H1 (cell line): Measurements from ENCODE around the gene L3MBTL2. TPM values are rescaled to one million over a fixed set of nuclear protein-coding genes. Genes with fewer than 3 reads are reported as not detected.

Source experiments
- CTCF ChIA-PET: fragments of 300-600 bp; sonication (Branson Sonifier 250); formaldehyde crosslinking; loops from one replicate; lab custom pipeline; 2021; ENCODE audit not compliant: partially characterized antibody; lab: Charles Lee
- POLR2A ChIA-PET: fragments of 300-600 bp; sonication (Branson Sonifier 250); formaldehyde crosslinking; loops from one replicate; lab custom pipeline; 2021; ENCODE audit warnings: inconsistent platforms; ENCODE audit not compliant: partially characterized antibody; lab: Charles Lee
- DNase-seq, 2 experiments: peaks; one replicate each; pipeline versions ENCODE4 v3.0.0 to v3.0.0-alpha.2; 2010 to 2022; ENCODE audit warnings: low spot score in 2 of 2, low read depth in 1 of 2, mixed read lengths in 1 of 2
- FAIRE-seq: peaks from 2 replicates; lab custom pipeline; 2011; peaks lifted over from hg19 to GRCh38; lab: Jason Lieb, UNC
- H2AFZ ChIP-seq: 2 replicates; pipeline ENCODE4 v1.8.1; 2012; ENCODE audit warnings: low read length, inconsistent platforms
- H2AK5ac ChIP-seq: 2 replicates; pipeline ENCODE4 v1.6.1; 2013; ENCODE audit warnings: low read depth, low read length
- H2BK120ac ChIP-seq: replicated peaks from 2 replicates; pipeline ENCODE3; 2013; ENCODE audit warnings: low read depth, low read length, inconsistent platforms
- H2BK12ac ChIP-seq: 2 replicates; pipeline ENCODE4 v1.6.1; 2013; ENCODE audit warnings: low read depth, low read length
- H2BK15ac ChIP-seq: 2 replicates; pipeline ENCODE4 v1.6.1; 2013; ENCODE audit warnings: low read length
- H2BK20ac ChIP-seq: 2 replicates; pipeline ENCODE4 v1.6.1; 2013; ENCODE audit warnings: low read length
- H2BK5ac ChIP-seq: 2 replicates; pipeline ENCODE4 v1.6.1; 2013; ENCODE audit warnings: low read depth, low read length
- H3K14ac ChIP-seq: 2 replicates; pipeline ENCODE4 v1.6.1; 2013; ENCODE audit warnings: inconsistent platforms; ENCODE audit not compliant: insufficient read length
- H3K18ac ChIP-seq: 2 replicates; pipeline ENCODE4 v1.6.1; 2013; ENCODE audit warnings: low read length; ENCODE audit errors: extremely low read depth
- H3K23ac ChIP-seq: 2 replicates; pipeline ENCODE4 v1.6.1; 2013; ENCODE audit warnings: inconsistent platforms; ENCODE audit not compliant: insufficient read length
- H3K23me2 ChIP-seq: 2 replicates; pipeline ENCODE4 v1.6.1; 2013; ENCODE audit warnings: low read depth, low read length
- H3K27ac ChIP-seq: 2 replicates; pipeline ENCODE4 v1.6.1; 2011; ENCODE audit warnings: low read depth, low read length, inconsistent platforms
- H3K27me3 ChIP-seq, 4 experiments: replicated peaks in 1 of 4; 1 replicate in 1 of 4; 2 replicates in 3 of 4; pipeline versions ENCODE4 v1.6.1 to v1.8.1; 2011 to 2013; ENCODE audit warnings: low read length in 3 of 4, mild to moderate bottlenecking in 3 of 4, inconsistent platforms in 2 of 4, mixed read lengths in 2 of 4, moderate library complexity in 1 of 4; ENCODE audit not compliant: control insufficient read depth in 3 of 4, insufficient read depth in 3 of 4; ENCODE audit errors: extremely low read depth in 1 of 4
- H3K36me3 ChIP-seq, 4 experiments: 2 replicates each; pipeline versions ENCODE4 v1.6.1 to v1.8.1; 2011 to 2013; ENCODE audit warnings: mild to moderate bottlenecking in 4 of 4, low read length in 3 of 4, moderate library complexity in 2 of 4, control low read depth in 1 of 4, inconsistent platforms in 1 of 4; ENCODE audit not compliant: insufficient read depth in 4 of 4, control insufficient read depth in 2 of 4
- H3K4ac ChIP-seq: replicated peaks from 2 replicates; pipeline ENCODE3; 2013; ENCODE audit warnings: low read length, low read depth, mixed read lengths, inconsistent platforms; ENCODE audit not compliant: insufficient read length
- H3K4me1 ChIP-seq, 4 experiments: replicated peaks in 1 of 4; 1 replicate in 1 of 4; 2 replicates in 3 of 4; pipeline versions ENCODE4 v1.6.1 to v1.8.1; 2011 to 2013; ENCODE audit warnings: low read length in 3 of 4, inconsistent platforms in 2 of 4, mixed read lengths in 1 of 4; ENCODE audit not compliant: insufficient read depth in 4 of 4, control insufficient read depth in 3 of 4
- H3K4me2 ChIP-seq, 2 experiments: 2 replicates each; pipeline versions ENCODE4 v1.6.1 to v1.8.1; 2011 to 2013; ENCODE audit warnings: low read depth in 2 of 2, low read length in 2 of 2, control low read depth in 1 of 2, inconsistent platforms in 1 of 2, mild to moderate bottlenecking in 1 of 2; ENCODE audit not compliant: insufficient read depth in 1 of 2
- H3K4me3 ChIP-seq, 4 experiments: fragments of 200-600, 300-600 bp in 1 of 4; sonication (generic), shearing (Covaris generic), sonication (Bioruptor Twin) in 1 of 4; 2 replicates each; pipeline versions ENCODE4 v1.5.1 to v1.8.1; 2011 to 2016; ENCODE audit warnings: low read length in 4 of 4, low read depth in 3 of 4, control low read depth in 2 of 4, inconsistent platforms in 2 of 4, mild to moderate bottlenecking in 2 of 4, mixed read lengths in 1 of 4, moderate library complexity in 1 of 4; ENCODE audit not compliant: insufficient read depth in 2 of 4; ENCODE audit errors: extremely low read depth in 1 of 4
- H3K56ac ChIP-seq: replicated peaks from 2 replicates; pipeline ENCODE3; 2013; ENCODE audit warnings: low read depth, mild to moderate bottlenecking, mixed read lengths, low read length, inconsistent platforms; ENCODE audit not compliant: insufficient read length
- H3K79me1 ChIP-seq: 2 replicates; pipeline ENCODE4 v1.6.1; 2013; ENCODE audit warnings: low read depth, low read length, control low read depth
- H3K79me2 ChIP-seq, 2 experiments: 2 replicates each; pipeline versions ENCODE4 v1.6.1 to v1.8.1; 2012 to 2013; ENCODE audit warnings: low read length in 2 of 2, mild to moderate bottlenecking in 2 of 2, inconsistent platforms in 1 of 2; ENCODE audit not compliant: insufficient read depth in 2 of 2, control insufficient read depth in 1 of 2
- H3K9ac ChIP-seq, 4 experiments: replicated peaks in 1 of 4; 1 replicate in 1 of 4; 2 replicates in 3 of 4; pipeline versions ENCODE4 v1.6.1 to v1.8.1; 2011 to 2013; ENCODE audit warnings: low read depth in 3 of 4, low read length in 3 of 4, control low read depth in 2 of 4, mild to moderate bottlenecking in 2 of 4, moderate library complexity in 2 of 4, inconsistent platforms in 1 of 4; ENCODE audit errors: extremely low read depth in 1 of 4
- H3K9me3 ChIP-seq, 2 experiments: 2 replicates each; pipeline versions ENCODE4 v1.6.1 to v1.8.1; 2012 to 2013; ENCODE audit warnings: mild to moderate bottlenecking in 2 of 2, moderate library complexity in 2 of 2, control low read depth in 1 of 2, inconsistent platforms in 1 of 2, low read depth in 1 of 2, low read length in 1 of 2, mixed read lengths in 1 of 2; ENCODE audit not compliant: insufficient read depth in 2 of 2
- H4K20me1 ChIP-seq, 2 experiments: replicated peaks in 1 of 2; 2 replicates each; pipeline versions ENCODE3 to v1.8.1; 2011 to 2013; ENCODE audit warnings: inconsistent platforms in 2 of 2, low read length in 2 of 2, mild to moderate bottlenecking in 1 of 2; ENCODE audit not compliant: insufficient read depth in 2 of 2, control insufficient read depth in 1 of 2
- H4K5ac ChIP-seq: 2 replicates; pipeline ENCODE4 v1.6.1; 2013; ENCODE audit warnings: low read length, low read depth, mixed read lengths, inconsistent platforms; ENCODE audit not compliant: insufficient read length
- H4K8ac ChIP-seq: 2 replicates; pipeline ENCODE4 v1.8.0; 2013; ENCODE audit warnings: mild to moderate bottlenecking, moderate library complexity, low read length, inconsistent platforms; ENCODE audit not compliant: insufficient read depth; ENCODE audit errors: extremely low read depth
- H4K91ac ChIP-seq: replicated peaks from 2 replicates; pipeline ENCODE3; 2013; ENCODE audit warnings: low read length, mixed read lengths, inconsistent platforms; ENCODE audit not compliant: insufficient read length
- EGR1 ChIP-seq: IDR thresholded peaks from 2 replicates; pipeline ENCODE4 v1.6.1; 2011; ENCODE audit warnings: low read depth, low read length, borderline replicate concordance
- WGBS, 2 experiments: shearing (Covaris generic) in 1 of 2; methylation state at CpG; one replicate each; pipeline versions ENCODE4 v1.1.6 to v1.1.7; 2013 to 2015; ENCODE audit warnings: low lambda C conversion rate in 2 of 2, mixed read lengths in 2 of 2, inconsistent platforms in 1 of 2, low coverage in 1 of 2, missing lambda C conversion rate in 1 of 2; ENCODE audit not compliant: insufficient replicate concordance in 2 of 2, insufficient coverage in 1 of 2, insufficient read length in 1 of 2; ENCODE audit errors: extremely low coverage in 1 of 2, missing lambda C conversion rate in 1 of 2; 5-methylcytosine and 5-hydroxymethylcytosine counted together
- microRNA-seq, 2 experiments: library from miRNA; unstranded; fragments of <30 nt; microRNA quantifications; one replicate each; pipeline versions ENCODE4 to v1.2.0, GENCODE V29; 2016 to 2020; ENCODE audit warnings: borderline microRNAs expressed in 2 of 2, borderline number of aligned reads in 2 of 2, borderline replicate concordance in 1 of 2
- polyA plus RNA-seq, 7 experiments: library from polyadenylated mRNA; depleted of rRNA in 3 of 7; stranded (reverse) in 5 of 7; unstranded in 2 of 7; fragments of >200 nt in 5 of 7; fragments of 200-250 nt in 2 of 7; gene quantifications; 1 replicate in 5 of 7; 2 replicates in 1 of 7; 4 replicates in 1 of 7; pipeline versions ENCODE4 v1.2.1 to v1.2.3, GENCODE V29; 2011 to 2013; ENCODE audit warnings: missing spikeins in 2 of 7, mixed read lengths in 2 of 7
- small RNA-seq: library from polyadenylated mRNA; stranded (forward); fragments of <200 nt; extraction: miRNeasy Mini kit (QIAGEN cat#:217004); gene quantifications from one replicate; pipeline ENCODE3, GENCODE V24; 2013; ENCODE audit not compliant: insufficient read depth
- total RNA-seq: library from RNA; stranded (reverse); fragmentation: NEBNext Ultra II Directional; extraction: Animal tissue kit (Norgen Biotek cat#: 25700); gene quantifications from 2 replicates; pipeline ENCODE4 v1.2.1, GENCODE V29; 2021

Gene L3MBTL2
- total and polyA plus RNA-seq, 2 of the 8 experiments (the other 6 are each of a cell fraction or from before 2014, with no cell fraction given), result 23.9 to 24.9 TPM

- no peak overlapping the region for H2BK20ac ChIP-seq
- no peak overlapping the region for H3K9ac ChIP-seq
- no peak for TF ChIP-seq EGR1
- H3K4ac ChIP-seq, result no peak overlapping the region
- no peak overlapping the region; the same call in 1 of the 2 replicates for H4K8ac ChIP-seq
- H3K14ac ChIP-seq, result no peak overlapping the region
- ChIA-PET POLR2A (interaction anchor here (1.0 to 3.2 kb wide), 8 partner anchors 9 to 188 kb away, joined by 3 to 24 read pairs (median 3); partner anchors contain the start of genes ACO2 and PHF5A), CTCF (interaction anchor here (1.0 to 2.0 kb wide), 4 partner anchors 10 to 46 kb away, joined by 3 to 7 read pairs (median 4); no protein-coding TSS in a partner anchor)
- H3K23me2 ChIP-seq, result peaks cover 3% of the 10 kb centered on the region; the same call in 1 of the 2 replicates
- no peak overlapping the region for H3K4me3 ChIP-seq
- no peak overlapping the region for H3K18ac ChIP-seq
- peaks cover 25 to 81% (median 42%) of the 10 kb centered on the region in 4 experiments for H3K36me3 ChIP-seq
- H2BK5ac ChIP-seq, result 0 out of 2 replicates have a peak overlapping the region, but pooled peaks have one; percentile 48
- peaks cover 4 to 16% of the 10 kb centered on the region in 2 experiments for H4K20me1 ChIP-seq
- peaks cover 0 to 5% (median 0%) of the 10 kb centered on the region in 4 experiments; a peak in 2 of 7 replicates for H3K4me1 ChIP-seq
- no peak overlapping the region for H3K4me2 ChIP-seq
- H2BK12ac ChIP-seq, result no peak overlapping the region
- DNase-seq (no peak), FAIRE-seq (no peak)
- no peaks in the 10 kb centered on the region for H3K9me3 ChIP-seq
- H2AK5ac ChIP-seq, result no peak overlapping the region
- peaks cover 6 to 45% of the 10 kb centered on the region in 2 experiments; a peak in 3 of 4 replicates for H3K79me2 ChIP-seq
- no peak overlapping the region for H3K27ac ChIP-seq
- WGBS, 2 experiments, result 92% methylated on average over 2 of the region's 2 CpGs; no CpG with 5 or more reads in 1 of the 2 experiments
- no peak overlapping the region for H3K56ac ChIP-seq
- H4K91ac ChIP-seq, result no peak overlapping the region
- no peak overlapping the region for H2BK15ac ChIP-seq
- H4K5ac ChIP-seq, result no peak overlapping the region
- H2BK120ac ChIP-seq, result no peak overlapping the region
- no peaks in the 10 kb centered on the region for H3K27me3 ChIP-seq
- H3K79me1 ChIP-seq, result peaks cover 10% of the 10 kb centered on the region; the same call in 1 of the 2 replicates
- no peak overlapping the region for H3K23ac ChIP-seq
- no peak overlapping the region for H2AFZ ChIP-seq
These were observed 75.7 kb downstream of the L3MBTL2 start for GRCh38 chr22:41280854-41281253.

Small RNA genes lying within 50 kb of the gene (microRNA-seq; reads per million reads assigned to microRNA genes)
- 0 reads per million in 2 experiments for gene MIR6889

Small RNA genes lying within 50 kb of the gene (small RNA-seq; reads per million reads assigned to genes)
- gene MIR6889 (1.5 reads per million), gene RNU6-375P (not detected)

Other genes starting within 250 kb of the L3MBTL2 start
- 106 and 109 TPM in 2 replicates for gene EP300, start 112.7 kb upstream of the L3MBTL2 start, total RNA-seq
- gene EP300, start 112.7 kb upstream of the L3MBTL2 start, polyA plus RNA-seq (2011; rRNA removed), result 39.5 and 62.6 TPM in 2 replicates
- gene CHADL, start 35.6 kb downstream of the L3MBTL2 start, total RNA-seq, result 0.78 and 0.84 TPM in 2 replicates
- gene CHADL, start 35.6 kb downstream of the L3MBTL2 start, polyA plus RNA-seq (2011; rRNA removed), result 1.4 and 2.2 TPM in 2 replicates
- gene RANGAP1, start 80.9 kb downstream of the L3MBTL2 start, total RNA-seq, result 171 and 176 TPM in 2 replicates
- 121 and 190 TPM in 2 replicates for gene RANGAP1, start 80.9 kb downstream of the L3MBTL2 start, polyA plus RNA-seq (2011; rRNA removed)
- 77.3 and 78.6 TPM in 2 replicates for gene ZC3H7B, start 96.2 kb downstream of the L3MBTL2 start, total RNA-seq
- 35.5 and 57.5 TPM in 2 replicates for gene ZC3H7B, start 96.2 kb downstream of the L3MBTL2 start, polyA plus RNA-seq (2011; rRNA removed)
- gene TEF, start 176.6 kb downstream of the L3MBTL2 start, total RNA-seq, result 7.4 and 8.9 TPM in 2 replicates
- 9.0 and 14.3 TPM in 2 replicates for gene TEF, start 176.6 kb downstream of the L3MBTL2 start, polyA plus RNA-seq (2011; rRNA removed)
- gene TOB2, start 241.5 kb downstream of the L3MBTL2 start, total RNA-seq, result 52.8 and 54.1 TPM in 2 replicates
- 27.0 and 37.5 TPM in 2 replicates for gene TOB2, start 241.5 kb downstream of the L3MBTL2 start, polyA plus RNA-seq (2011; rRNA removed)